HEK293 (cell line): ENCODE results near the gene KCNE1.

ENCODE experiments used
- GLI4 ChIP-seq: fragments of 450-650 bp; formaldehyde crosslinking; IDR thresholded peaks from 2 replicates; pipeline ENCODE4 v1.5.1; 2016; ENCODE audit warnings: missing biosample characterization, missing genetic modification characterization
- IKZF3 ChIP-seq: fragments of 450-650 bp; IDR thresholded peaks from 2 replicates; pipeline ENCODE4 v1.5.0; 2018; ENCODE audit warnings: missing biosample characterization, mild to moderate bottlenecking, missing genetic modification characterization, moderate library complexity
- TCF7L2 ChIP-seq: IDR thresholded peaks from 2 replicates; pipeline ENCODE4 v1.6.1; 2011; ENCODE audit warnings: low read depth, mild to moderate bottlenecking, inconsistent platforms, low read length, moderate library complexity, borderline replicate concordance
- YY1 ChIP-seq: fragments of 450-650 bp; formaldehyde crosslinking; IDR thresholded peaks from 2 replicates; pipeline ENCODE4 v1.5.1; 2018; ENCODE audit warnings: missing biosample characterization, missing genetic modification characterization
- ZBTB44 ChIP-seq: fragments of 450-650 bp; IDR thresholded peaks from 2 replicates; pipeline ENCODE4 v1.5.1; 2018; ENCODE audit warnings: missing biosample characterization, mild to moderate bottlenecking, missing genetic modification characterization
- ZIC2 ChIP-seq: fragments of 450-650 bp; formaldehyde crosslinking; IDR thresholded peaks from 2 replicates; pipeline ENCODE4 v1.5.1; 2016; ENCODE audit warnings: missing biosample characterization, missing genetic modification characterization
- TF ChIP-seq, protein P1 (sequence below): fragments of 450-650 bp; formaldehyde crosslinking; IDR thresholded peaks from 2 replicates; pipeline ENCODE4 v1.5.1; 2016; ENCODE audit warnings: missing biosample characterization, missing genetic modification characterization
- TF ChIP-seq, protein P2 (sequence below): fragments of 450-650 bp; formaldehyde crosslinking; IDR thresholded peaks from 2 replicates; pipeline ENCODE4 v1.5.1; 2016; ENCODE audit warnings: missing biosample characterization, missing genetic modification characterization

DNA sequence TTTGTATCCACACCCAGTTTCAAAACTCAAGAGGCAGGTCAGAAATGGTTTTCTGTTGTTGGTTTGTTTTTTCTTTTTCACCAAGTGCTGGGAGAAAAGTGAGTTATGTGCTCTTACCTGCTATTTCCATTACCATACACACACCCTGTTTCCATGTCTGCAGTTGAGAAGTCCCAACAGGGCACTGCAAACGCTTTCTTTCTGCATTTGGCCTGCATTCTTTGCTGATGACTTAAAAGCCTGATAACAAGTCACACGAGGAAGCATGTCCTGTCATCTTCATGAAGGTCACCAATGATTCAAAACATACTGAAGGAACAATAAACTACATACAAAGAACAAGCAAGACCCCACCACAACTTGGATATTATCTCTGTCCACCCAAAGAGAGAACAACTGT is 24.8 kb upstream of the KCNE1 start:
- TF ChIP-seq, protein P1, sequence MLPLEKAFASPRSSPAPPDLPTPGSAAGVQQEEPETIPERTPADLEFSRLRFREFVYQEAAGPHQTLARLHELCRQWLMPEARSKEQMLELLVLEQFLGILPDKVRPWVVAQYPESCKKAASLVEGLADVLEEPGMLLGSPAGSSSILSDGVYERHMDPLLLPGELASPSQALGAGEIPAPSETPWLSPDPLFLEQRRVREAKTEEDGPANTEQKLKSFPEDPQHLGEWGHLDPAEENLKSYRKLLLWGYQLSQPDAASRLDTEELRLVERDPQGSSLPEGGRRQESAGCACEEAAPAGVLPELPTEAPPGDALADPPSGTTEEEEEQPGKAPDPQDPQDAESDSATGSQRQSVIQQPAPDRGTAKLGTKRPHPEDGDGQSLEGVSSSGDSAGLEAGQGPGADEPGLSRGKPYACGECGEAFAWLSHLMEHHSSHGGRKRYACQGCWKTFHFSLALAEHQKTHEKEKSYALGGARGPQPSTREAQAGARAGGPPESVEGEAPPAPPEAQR (tag by site-specific recombination), result no peak
- TF ChIP-seq, protein P2, sequence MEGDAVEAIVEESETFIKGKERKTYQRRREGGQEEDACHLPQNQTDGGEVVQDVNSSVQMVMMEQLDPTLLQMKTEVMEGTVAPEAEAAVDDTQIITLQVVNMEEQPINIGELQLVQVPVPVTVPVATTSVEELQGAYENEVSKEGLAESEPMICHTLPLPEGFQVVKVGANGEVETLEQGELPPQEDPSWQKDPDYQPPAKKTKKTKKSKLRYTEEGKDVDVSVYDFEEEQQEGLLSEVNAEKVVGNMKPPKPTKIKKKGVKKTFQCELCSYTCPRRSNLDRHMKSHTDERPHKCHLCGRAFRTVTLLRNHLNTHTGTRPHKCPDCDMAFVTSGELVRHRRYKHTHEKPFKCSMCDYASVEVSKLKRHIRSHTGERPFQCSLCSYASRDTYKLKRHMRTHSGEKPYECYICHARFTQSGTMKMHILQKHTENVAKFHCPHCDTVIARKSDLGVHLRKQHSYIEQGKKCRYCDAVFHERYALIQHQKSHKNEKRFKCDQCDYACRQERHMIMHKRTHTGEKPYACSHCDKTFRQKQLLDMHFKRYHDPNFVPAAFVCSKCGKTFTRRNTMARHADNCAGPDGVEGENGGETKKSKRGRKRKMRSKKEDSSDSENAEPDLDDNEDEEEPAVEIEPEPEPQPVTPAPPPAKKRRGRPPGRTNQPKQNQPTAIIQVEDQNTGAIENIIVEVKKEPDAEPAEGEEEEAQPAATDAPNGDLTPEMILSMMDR, result no peak
- TF ChIP-seq GLI4 (tag by site-specific recombination), result no peak
- no peak for TF ChIP-seq TCF7L2
- TF ChIP-seq YY1 (tag by site-specific recombination), result no peak
- TF ChIP-seq ZIC2 (tag by site-specific recombination), result no peak
- TF ChIP-seq ZBTB44 (tag by site-specific recombination), result no peak
- no peak for TF ChIP-seq IKZF3 (tag by site-specific recombination)
